ENCODE data around the gene CNTNAP5.

Gene CNTNAP5

GRCh38 chr2:124025171-124025580, at the start of gene CNTNAP5:
CNTNAP5 (plus strand) TSS chr2:124025287; CDS start chr2:124025651, 364 bp downstream.
- DNase-seq = peak; percentile 29

DNA sequence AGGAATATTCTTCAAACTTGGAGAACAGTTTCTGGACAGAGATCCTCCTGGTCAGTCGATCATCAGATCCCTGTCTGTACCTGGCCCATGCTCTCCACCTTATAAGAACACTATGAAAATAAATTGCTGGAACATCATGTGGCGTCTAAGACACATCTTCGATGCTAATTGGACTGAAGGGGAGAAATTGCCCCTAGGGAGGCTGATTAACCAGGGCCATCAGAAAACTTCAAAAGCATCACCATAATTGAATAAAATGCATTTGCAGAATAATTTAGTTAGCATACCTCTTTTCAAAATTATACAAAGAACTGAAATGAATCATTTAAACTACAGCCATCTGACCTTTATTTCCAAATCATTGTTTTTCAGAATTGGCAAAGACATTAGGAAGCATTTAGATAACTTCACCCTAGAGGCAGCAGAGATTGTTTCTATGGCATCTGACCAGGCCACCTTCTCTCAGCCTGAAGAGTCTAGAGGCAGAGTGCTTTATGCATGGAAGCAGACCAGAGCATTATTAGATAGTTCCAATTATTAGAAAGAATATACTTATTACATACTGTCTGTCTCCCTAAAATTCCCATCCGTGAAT, 48.9 kb upstream of the CNTNAP5 start:
- DNase-seq = no peak

GRCh38 chr2:123993728-123994323, 31.3 kb upstream of the CNTNAP5 start:
- DNase-seq = peak; percentile 74

DNA sequence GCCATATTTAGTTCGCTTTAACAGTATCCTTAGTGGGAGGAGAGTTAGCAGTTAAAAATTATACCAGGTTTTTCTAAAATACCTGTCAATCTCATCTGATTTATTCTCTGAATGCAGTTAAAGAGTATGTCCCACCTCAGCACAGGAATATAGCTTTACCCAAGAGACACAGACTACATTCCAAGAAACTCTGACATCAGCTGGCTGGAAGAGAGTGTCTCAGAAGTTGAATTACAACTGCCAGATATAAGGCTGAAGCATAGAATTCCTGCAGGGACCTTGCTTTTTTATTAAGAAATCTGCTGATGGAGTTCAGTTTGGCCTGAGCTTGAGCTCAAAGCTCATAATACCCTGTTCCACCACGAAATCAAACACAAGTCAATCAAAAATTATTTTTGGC, 25.4 kb upstream of the CNTNAP5 start:
- DNase-seq = no peak

GRCh38 chr2:124001696-124002430, 23.2 kb upstream of the CNTNAP5 start:
- DNase-seq = no peak

- peak; percentile 25 for DNase-seq
Observed at GRCh38 chr2:124018890-124019289, 6.2 kb upstream of the CNTNAP5 start.

DNA sequence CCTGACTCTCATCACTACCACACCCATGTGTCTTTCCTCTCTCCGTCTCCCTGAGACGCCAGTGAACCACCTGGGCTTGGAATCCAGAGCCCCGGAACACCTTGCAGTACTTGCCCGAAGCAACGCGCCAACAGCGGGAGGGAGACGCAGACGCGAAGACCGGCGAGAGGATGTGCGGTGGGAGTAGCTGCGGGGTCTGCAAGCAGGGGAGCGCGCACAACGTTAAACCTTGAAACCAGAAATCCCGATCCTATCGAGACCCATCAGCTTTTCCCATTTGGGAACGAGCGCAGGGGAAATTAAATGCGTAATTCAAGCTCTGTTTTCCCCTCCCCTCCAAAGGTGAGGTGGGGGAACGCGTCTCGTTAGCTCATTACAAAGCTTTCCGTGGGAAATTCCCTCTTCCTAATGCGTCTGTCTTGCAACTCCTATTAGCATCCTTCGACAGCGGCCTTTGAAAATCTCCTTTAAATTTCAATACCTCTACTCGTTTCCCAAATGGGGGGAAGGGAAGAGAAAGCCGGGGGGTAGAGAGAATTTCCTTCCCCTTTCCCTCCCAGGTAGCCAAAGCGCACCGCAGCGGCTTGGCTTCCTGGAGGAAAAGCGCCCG, 421 bp upstream of the CNTNAP5 start:
- no peak for DNase-seq

DNA sequence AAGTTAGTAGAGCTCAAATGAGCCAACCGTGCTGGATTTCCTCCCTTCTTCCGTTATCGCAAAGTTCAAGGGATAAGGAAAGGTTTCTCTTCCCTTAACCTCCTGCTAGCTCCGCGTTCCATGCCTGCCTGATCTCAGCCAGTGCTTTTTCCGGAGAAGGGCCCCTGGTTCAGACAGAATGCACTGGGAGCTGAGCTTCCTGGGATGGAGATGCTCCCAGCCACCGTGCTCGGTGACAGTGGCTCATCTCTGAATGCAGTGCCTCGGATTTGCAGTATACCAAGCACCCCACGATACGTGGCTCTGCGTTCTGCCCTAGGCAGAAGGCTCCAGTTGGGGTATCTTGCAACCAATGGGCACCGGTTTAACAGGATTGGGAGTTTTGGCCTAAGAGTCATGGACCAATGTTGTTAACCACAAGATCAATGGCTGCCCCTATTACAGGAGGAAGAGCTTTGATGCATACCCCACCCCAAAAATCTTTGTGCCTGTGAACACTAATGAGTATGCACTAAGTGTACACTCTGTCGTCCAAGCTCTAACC, 876 bp downstream of the CNTNAP5 start:
- DNase-seq = no peak

DNA sequence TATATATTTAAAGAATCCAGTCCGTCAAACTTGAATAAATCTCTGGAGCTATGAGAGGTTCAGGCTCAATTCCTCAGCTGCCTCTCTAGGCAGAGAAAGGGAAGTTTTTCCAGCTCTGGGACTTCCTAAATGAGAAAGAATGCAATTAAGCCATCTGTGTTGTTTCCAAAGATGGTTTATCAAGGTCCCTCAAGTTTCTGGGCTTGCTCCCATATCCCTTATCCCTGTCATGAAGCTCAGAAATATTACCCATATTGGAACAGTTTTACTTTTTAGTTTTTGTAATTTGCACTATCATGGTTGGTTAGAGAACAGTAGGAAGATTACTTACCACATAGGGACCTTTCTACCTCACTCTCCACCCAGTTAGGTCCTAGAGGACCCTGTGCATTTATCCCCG, 1.4 kb downstream of the CNTNAP5 start:
- no peak for DNase-seq

- peak; percentile 94 for DNase-seq
Observed at GRCh38 chr2:124027182-124027581, 2.1 kb downstream of the CNTNAP5 start.

- DNase-seq = no peak
Observed at GRCh38 chr2:124032799-124033198, 7.7 kb downstream of the CNTNAP5 start.

- no peak for DNase-seq
Observed at GRCh38 chr2:124034265-124034664, 9.2 kb downstream of the CNTNAP5 start.

GRCh38 chr2:124035001-124035400, 9.9 kb downstream of the CNTNAP5 start:
- no peak for DNase-seq

- DNase-seq = no peak
Observed at GRCh38 chr2:124039032-124039431, 13.9 kb downstream of the CNTNAP5 start.

GRCh38 chr2:124039762-124040291, 14.7 kb downstream of the CNTNAP5 start:
- no peak for DNase-seq

- DNase-seq = no peak
Observed at GRCh38 chr2:124045894-124046293, 20.8 kb downstream of the CNTNAP5 start.

DNA sequence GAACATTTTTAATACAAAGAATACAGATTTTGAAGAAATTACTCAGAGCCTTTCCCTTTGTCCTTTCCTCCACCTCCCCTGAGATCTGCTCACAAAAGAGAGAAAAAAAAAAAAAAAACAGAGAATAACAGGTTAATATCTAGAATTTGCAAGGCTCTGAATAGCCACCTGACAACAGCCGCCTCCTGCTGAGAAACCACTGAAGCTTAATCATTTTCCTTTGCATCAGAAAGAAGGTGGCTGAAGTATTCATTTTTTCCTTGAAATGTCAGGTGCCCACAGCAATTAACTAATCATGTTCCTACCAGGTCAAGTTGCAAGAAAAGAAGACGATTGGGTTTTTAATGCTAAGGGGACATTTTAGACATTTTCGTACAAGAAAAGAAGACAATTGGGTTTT, 21.2 kb downstream of the CNTNAP5 start:
- DNase-seq = no peak

- DNase-seq = no peak
Observed at GRCh38 chr2:124048102-124048501, 23.0 kb downstream of the CNTNAP5 start.

- no peak for DNase-seq
Observed at GRCh38 chr2:124048664-124049063, 23.6 kb downstream of the CNTNAP5 start.

- DNase-seq = no peak
Observed at GRCh38 chr2:124049136-124049535, 24.0 kb downstream of the CNTNAP5 start.

- no peak for DNase-seq
Observed at GRCh38 chr2:124050833-124051497, 25.9 kb downstream of the CNTNAP5 start.

GRCh38 chr2:124053796-124054195, 28.7 kb downstream of the CNTNAP5 start:
- DNase-seq = no peak

- no peak for DNase-seq
Observed at GRCh38 chr2:124063596-124063995, 38.5 kb downstream of the CNTNAP5 start.

All from OCI-M1 (cell line).